ENCODE data around the gene NCOA3.

The NCOA3 gene

DNA sequence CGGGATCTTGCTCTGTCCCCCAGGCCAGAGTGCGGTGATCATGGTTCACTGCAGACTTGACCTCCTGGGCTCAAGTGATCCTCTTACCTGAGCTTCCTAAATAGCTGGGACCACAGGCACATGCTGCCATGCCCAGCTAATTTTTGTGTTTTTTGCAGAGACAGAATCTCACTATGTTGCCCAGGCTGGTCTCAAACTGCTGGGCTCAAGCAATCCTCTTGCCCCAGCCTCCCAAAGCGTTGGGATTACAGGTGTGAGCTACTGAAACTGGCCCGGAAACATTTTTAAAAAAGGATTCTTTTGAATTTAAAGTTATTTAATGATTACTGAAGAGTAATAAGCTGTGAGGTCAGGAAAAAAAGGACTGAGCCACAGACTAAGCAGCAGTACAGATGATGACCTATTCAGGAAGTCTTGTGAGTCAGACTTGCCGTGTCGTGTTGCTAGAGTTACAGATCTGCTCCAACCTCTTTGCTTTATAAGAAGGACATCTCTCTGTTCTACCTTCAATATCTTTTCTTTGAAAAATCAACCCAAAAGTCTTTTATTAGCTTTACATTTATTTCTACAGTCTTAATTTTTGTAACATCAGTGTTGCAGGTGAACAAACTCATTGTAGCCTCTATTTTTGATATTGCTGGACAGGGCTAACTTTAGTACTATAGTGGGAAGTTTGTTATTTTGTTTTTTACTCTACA, 108.7 kb downstream of the NCOA3 start:
- no peak for DNase-seq (ENCODE audit: low spot score)
- peak overlapping the region in 1 of 2 donors; percentile 53 for H3K27ac ChIP-seq
- H3K4me3 ChIP-seq: no peak overlapping the region
- TF ChIP-seq, protein P1, sequence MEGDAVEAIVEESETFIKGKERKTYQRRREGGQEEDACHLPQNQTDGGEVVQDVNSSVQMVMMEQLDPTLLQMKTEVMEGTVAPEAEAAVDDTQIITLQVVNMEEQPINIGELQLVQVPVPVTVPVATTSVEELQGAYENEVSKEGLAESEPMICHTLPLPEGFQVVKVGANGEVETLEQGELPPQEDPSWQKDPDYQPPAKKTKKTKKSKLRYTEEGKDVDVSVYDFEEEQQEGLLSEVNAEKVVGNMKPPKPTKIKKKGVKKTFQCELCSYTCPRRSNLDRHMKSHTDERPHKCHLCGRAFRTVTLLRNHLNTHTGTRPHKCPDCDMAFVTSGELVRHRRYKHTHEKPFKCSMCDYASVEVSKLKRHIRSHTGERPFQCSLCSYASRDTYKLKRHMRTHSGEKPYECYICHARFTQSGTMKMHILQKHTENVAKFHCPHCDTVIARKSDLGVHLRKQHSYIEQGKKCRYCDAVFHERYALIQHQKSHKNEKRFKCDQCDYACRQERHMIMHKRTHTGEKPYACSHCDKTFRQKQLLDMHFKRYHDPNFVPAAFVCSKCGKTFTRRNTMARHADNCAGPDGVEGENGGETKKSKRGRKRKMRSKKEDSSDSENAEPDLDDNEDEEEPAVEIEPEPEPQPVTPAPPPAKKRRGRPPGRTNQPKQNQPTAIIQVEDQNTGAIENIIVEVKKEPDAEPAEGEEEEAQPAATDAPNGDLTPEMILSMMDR (IDR thresholded peaks at IDR 0.05): no peak

DNA sequence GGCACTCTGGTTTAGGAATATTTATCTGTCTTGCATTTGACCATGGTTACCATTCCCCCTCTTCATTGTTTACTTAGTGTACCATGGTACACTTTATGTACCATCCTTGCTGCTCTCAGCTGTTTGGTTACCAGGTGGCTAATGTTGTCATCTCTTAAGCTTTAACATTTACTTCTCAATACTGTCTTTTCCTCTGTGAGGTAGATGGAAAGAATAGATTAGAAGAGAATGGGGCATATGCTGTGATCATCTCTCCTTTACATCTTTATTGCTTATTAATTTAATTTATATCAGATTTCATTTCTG, 109.2 kb downstream of the NCOA3 start:
- H3K4me3 ChIP-seq: no peak overlapping the region
- TF ChIP-seq, protein P1 (IDR thresholded peaks at IDR 0.05): no peak
- peak overlapping the region in 1 of 2 donors; percentile 30 for H3K27ac ChIP-seq
- no peak for DNase-seq (ENCODE audit: low spot score)

DNA sequence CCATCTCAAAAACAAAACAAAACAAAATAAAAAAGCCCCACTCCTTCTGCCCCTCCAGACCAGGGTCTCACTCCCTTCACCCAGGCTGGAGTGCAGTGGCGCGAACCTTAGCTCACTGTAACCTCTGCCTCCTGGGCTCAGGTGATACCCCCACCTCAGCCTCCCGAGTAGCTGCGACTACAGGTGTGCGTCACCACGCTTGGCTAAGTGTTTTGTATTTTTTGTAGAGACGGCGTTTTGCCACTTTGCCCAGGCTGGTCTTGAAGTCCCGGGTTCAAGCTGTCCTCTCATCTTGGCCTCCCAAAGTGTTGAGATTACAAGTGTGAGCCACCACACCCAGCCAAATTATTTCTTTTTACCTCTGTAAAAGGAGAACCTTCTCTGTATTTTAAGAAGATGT, 110.1 kb downstream of the NCOA3 start:
- TF ChIP-seq, protein P1 (IDR thresholded peaks at IDR 0.05): no peak
- H3K27ac ChIP-seq: no peak overlapping the region
- DNase-seq (ENCODE audit: low spot score): no peak
- H3K4me3 ChIP-seq: no peak overlapping the region

DNA sequence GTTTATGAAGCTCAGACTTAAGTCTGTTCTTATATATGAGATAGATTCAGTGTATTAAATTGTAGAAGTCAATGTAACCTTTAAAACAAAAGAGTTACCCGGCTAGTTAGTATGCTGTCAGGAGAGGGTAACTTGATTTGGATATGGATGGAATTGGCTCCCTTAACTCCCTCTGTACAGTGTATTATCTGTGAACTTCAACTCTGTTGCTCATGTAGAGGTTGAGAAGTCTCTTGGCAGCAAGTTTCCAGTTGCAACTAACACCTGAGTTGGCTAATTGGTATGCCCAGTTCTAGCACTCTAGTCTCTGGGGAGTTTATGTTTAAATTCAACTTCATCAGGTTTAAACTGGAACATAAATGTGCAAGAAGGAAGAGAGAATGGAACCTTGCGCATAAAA, 111.0 kb downstream of the NCOA3 start:
- no peak for DNase-seq (ENCODE audit: low spot score)
- no peak overlapping the region for H3K27ac ChIP-seq
- TF ChIP-seq, protein P1 (IDR thresholded peaks at IDR 0.05): no peak
- H3K4me3 ChIP-seq: no peak overlapping the region

DNA sequence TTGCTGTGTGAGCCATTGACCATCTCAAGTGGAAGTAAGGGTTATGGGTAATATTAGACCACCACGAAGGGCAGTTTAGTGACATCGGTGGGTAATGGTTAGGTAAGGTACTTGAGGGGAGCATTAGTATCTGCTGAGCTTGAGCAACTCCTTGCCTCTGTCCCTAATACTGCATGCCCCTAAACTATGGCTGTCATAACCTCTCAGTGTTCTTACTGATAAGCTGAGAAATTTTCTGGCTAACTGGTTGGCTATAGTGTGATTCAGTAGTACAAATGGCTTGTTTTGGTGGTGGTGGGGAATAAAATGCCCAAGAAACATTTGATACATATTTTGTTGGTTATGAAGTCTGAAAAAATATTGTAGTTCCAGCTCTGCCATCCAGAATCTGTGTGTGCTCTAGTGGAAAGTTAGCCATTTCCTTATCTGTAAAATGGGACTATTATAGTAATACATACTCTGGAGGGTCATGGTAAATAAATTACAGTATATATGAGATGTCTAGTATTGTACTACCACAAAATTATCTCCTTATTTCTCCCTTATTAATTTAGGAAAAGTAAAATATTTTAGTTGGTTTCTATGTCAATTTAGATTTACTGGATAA, 113.1 kb downstream of the NCOA3 start:
- no peak overlapping the region for H3K27ac ChIP-seq
- no peak for DNase-seq (ENCODE audit: low spot score)
- TF ChIP-seq, protein P1 (IDR thresholded peaks at IDR 0.05): no peak
- no peak overlapping the region for H3K4me3 ChIP-seq

DNA sequence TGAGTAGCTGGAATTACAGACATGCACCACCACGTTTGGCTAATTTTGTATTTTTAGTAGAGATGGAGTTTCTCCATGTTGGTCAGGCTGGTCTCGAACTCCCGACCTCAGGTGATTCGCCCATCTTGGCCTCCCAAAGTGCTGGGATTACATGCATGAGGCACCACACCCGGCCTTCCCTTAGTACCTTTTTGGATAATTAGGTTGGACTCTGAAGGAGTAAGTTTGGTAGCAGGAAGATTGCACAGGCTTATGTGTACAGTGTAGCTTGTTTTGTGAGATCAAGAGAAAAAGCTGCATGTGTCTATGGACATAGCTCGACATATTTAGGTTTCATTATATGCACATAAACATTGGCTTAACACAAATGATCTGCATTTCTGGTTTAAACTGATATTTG, 116.8 kb downstream of the NCOA3 start:
- no peak overlapping the region for H3K4me3 ChIP-seq
- TF ChIP-seq, protein P1 (IDR thresholded peaks at IDR 0.05): no peak
- DNase-seq (ENCODE audit: low spot score): no peak
- H3K27ac ChIP-seq: no peak overlapping the region
